ENCODE measurements around the gene PLPP6.

GRCh38 chr9:4657426-4658159, 4.5 kb upstream of the PLPP6 start:
- TF ChIP-seq CTCF (IDR thresholded peaks at IDR 0.05) (no peak), POLR2AphosphoS5 (IDR thresholded peaks at IDR 0.05) (no peak), POLR2A (IDR thresholded peaks at IDR 0.05) (no peak), EP300 (IDR thresholded peaks at IDR 0.05) (no peak)

Measured in suprapubic skin (tissue), 4 donors.